MM.1S (cell line): Measurements from ENCODE around the gene GNAS.

Experiments
- DNase-seq: peaks from one replicate; pipeline ENCODE4 v3.0.0-alpha.2; 2015
- H2AFZ ChIP-seq: fragments of 300-600 bp; sonication (generic); 2 replicates; pipeline ENCODE4 v1.6.0; 2016; ENCODE audit warnings: antibody characterized with exemption, low read length
- H3F3A ChIP-seq: fragments of 300-600 bp; sonication (generic); 2 replicates; pipeline ENCODE4 v1.6.1; 2016; ENCODE audit warnings: mild to moderate bottlenecking, antibody characterized with exemption, low read length, moderate library complexity, mixed read lengths; ENCODE audit not compliant: insufficient read depth
- H3K27ac ChIP-seq: fragments of 300-600 bp; sonication (generic); 2 replicates; pipeline ENCODE4 v1.5.1; 2016; ENCODE audit warnings: mild to moderate bottlenecking, low read length
- H3K27me3 ChIP-seq: fragments of 300-600 bp; sonication (generic); replicated peaks from 2 replicates; pipeline ENCODE4 v1.6.0; 2016; ENCODE audit warnings: low read length; ENCODE audit not compliant: insufficient read depth
- H3K36me3 ChIP-seq: fragments of 300-600 bp; sonication (generic); replicated peaks from 2 replicates; pipeline ENCODE4 v1.6.1; 2016; ENCODE audit warnings: mild to moderate bottlenecking, low read length, mixed read lengths; ENCODE audit not compliant: insufficient read depth
- H3K4me1 ChIP-seq: fragments of 300-600 bp; sonication (generic); 2 replicates; pipeline ENCODE4 v1.6.1; 2016; ENCODE audit warnings: low read length, mixed read lengths
- H3K4me2 ChIP-seq: fragments of 300-600 bp; sonication (generic); 2 replicates; pipeline ENCODE4 v1.6.0; 2016; ENCODE audit warnings: low read depth, low read length
- H3K4me3 ChIP-seq: fragments of 300-600 bp; sonication (generic); 2 replicates; pipeline ENCODE4 v1.5.1; 2016; ENCODE audit warnings: low read length, mixed read lengths
- H3K79me2 ChIP-seq: fragments of 300-600 bp; sonication (generic); 2 replicates; pipeline ENCODE4 v1.6.1; 2016; ENCODE audit warnings: mixed run types, low read length, mixed read lengths
- H3K9ac ChIP-seq: fragments of 300-600 bp; sonication (generic); 2 replicates; pipeline ENCODE4 v1.6.1; 2016; ENCODE audit warnings: low read length, mixed read lengths
- H3K9me2 ChIP-seq: fragments of 300-600 bp; sonication (generic); replicated peaks from 2 replicates; pipeline ENCODE4 v1.6.1; 2016; ENCODE audit warnings: mild to moderate bottlenecking, low read length, mixed read lengths; ENCODE audit not compliant: insufficient read depth
- H3K9me3 ChIP-seq: fragments of 300-600 bp; sonication (generic); replicated peaks from 2 replicates; pipeline ENCODE4 v1.6.1; 2016; ENCODE audit warnings: mild to moderate bottlenecking, low read length, mixed read lengths; ENCODE audit not compliant: insufficient read depth
- H4K20me1 ChIP-seq: fragments of 300-600 bp; sonication (generic); 2 replicates; pipeline ENCODE4 v1.6.1; 2016; ENCODE audit warnings: mild to moderate bottlenecking, low read length, moderate library complexity, mixed read lengths; ENCODE audit not compliant: insufficient read depth
- CTCF ChIP-seq: fragments of 300-600 bp; sonication (generic); IDR thresholded peaks from 2 replicates; pipeline ENCODE4 v1.5.1; 2016; ENCODE audit warnings: antibody characterized with exemption, low read length, mixed read lengths
- EZH2 ChIP-seq: fragments of 300-600 bp; sonication (generic); optimal IDR thresholded peaks from 2 replicates; pipeline ENCODE3; 2017; ENCODE audit warnings: low read depth, mild to moderate bottlenecking, antibody characterized with exemption, low read length, mixed read lengths
- EZH2phosphoT487 ChIP-seq: fragments of 300-600 bp; sonication (generic); IDR thresholded peaks from 2 replicates; pipeline ENCODE4 v1.6.1; 2018; ENCODE audit warnings: antibody characterized with exemption, low read length

GNAS gene

GRCh38 chr20:58886546-58886945 is 34.0 kb downstream of the GNAS start:
- H3K9me2 ChIP-seq = no peaks in the 10 kb centered on the region
- H3K4me2 ChIP-seq = peak overlapping the region; percentile 51

GRCh38 chr20:58888103-58888502 is 35.6 kb downstream of the GNAS start:
- H3K9ac ChIP-seq = peak overlapping the region; percentile 76
- peaks cover 32% of the 10 kb centered on the region for H3K79me2 ChIP-seq
- H2AFZ ChIP-seq = peak overlapping the region; percentile 27; the same call in 1 of the 2 replicates
- no peaks in the 10 kb centered on the region for H4K20me1 ChIP-seq
- H3K36me3 ChIP-seq = no peaks in the 10 kb centered on the region
- peak overlapping the region; percentile 51 for H3K4me2 ChIP-seq
- H3K27me3 ChIP-seq = no peaks in the 10 kb centered on the region
- no peaks in the 10 kb centered on the region for H3K9me3 ChIP-seq
- H3K4me1 ChIP-seq = peaks cover 39% of the 10 kb centered on the region
- no peaks in the 10 kb centered on the region for H3K9me2 ChIP-seq
- peaks cover 36% of the 10 kb centered on the region for H3F3A ChIP-seq
- H3K27ac ChIP-seq = peak overlapping the region; percentile 26; the same call in 1 of the 2 replicates
- no peak for DNase-seq
- peak overlapping the region; percentile 83 for H3K4me3 ChIP-seq
- no peak for TF ChIP-seq CTCF
- TF ChIP-seq EZH2 = no peak
- no peak for TF ChIP-seq EZH2phosphoT487

More at GRCh38 chr20:58886546-58886945, 34.0 kb downstream of the GNAS start:
- H3K27me3 ChIP-seq = no peaks in the 10 kb centered on the region
- peak overlapping the region; percentile 68 for H3K27ac ChIP-seq
- peaks cover 32% of the 10 kb centered on the region for H3F3A ChIP-seq
- no peak for TF ChIP-seq EZH2
- no peak for TF ChIP-seq CTCF
- TF ChIP-seq EZH2phosphoT487 = no peak
- H3K79me2 ChIP-seq = peaks cover 20% of the 10 kb centered on the region
- DNase-seq = peak; percentile 65
- no peak overlapping the region for H3K4me3 ChIP-seq
- H3K9ac ChIP-seq = peak overlapping the region; percentile 13; the same call in 1 of the 2 replicates
- peaks cover 39% of the 10 kb centered on the region for H3K4me1 ChIP-seq
- H4K20me1 ChIP-seq = no peaks in the 10 kb centered on the region
- no peaks in the 10 kb centered on the region for H3K9me3 ChIP-seq
- H2AFZ ChIP-seq = no peak overlapping the region
- H3K36me3 ChIP-seq = no peaks in the 10 kb centered on the region

DNA sequence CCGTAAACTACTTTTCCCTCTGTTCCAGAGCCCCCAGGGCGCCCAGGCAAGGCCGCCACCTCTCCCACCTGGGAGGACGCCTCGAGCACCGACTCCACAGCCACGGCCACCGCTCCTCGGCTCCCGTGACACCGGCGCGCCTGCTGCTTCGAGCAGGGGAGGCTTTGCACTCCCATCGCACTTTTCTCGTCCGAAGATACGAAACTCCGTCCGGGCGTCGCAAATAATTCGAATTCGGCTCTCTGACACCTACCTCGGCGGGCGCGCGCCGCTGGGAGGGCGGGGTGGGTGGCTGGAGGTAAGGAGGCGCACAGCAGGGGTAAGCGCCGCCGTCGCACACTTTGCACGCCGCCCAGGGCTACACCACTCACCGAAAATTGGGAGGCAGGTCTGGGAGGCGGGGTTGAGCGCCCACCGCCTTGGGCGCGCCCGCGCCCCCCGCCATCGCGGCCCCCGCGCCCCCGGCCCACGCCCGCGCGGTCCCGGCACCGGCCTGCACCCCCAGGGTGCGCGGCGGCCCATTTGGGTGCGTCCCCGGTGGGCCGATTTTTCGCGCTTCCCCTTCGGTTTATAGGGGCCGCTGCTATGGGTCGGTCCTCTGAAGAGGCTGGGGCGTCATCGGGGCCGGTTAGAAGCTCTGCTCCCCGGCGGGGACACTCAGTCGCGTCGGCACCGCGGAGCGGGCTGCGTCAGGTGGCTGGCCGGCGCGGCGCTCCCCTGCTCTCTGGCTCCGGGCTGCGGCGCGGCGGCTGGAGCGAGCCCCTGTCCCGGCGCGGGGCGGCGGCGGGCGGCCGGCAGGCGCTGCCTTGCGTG is 36.2 kb downstream of the GNAS start:
- Histone ChIP-seq H3K4me2 (peak overlapping the region; percentile 51), H3K4me3 (peak overlapping the region; percentile 83), H3K36me3 (no peaks in the 10 kb centered on the region), H3K4me1 (peaks cover 42% of the 10 kb centered on the region), H3K9ac (peak overlapping the region; percentile 76), H4K20me1 (peaks cover 3% of the 10 kb centered on the region; the same call in 1 of the 2 replicates), H3K9me2 (no peaks in the 10 kb centered on the region), H3F3A (peaks cover 36% of the 10 kb centered on the region), H3K9me3 (no peaks in the 10 kb centered on the region), H2AFZ (peak overlapping the region; percentile 27; the same call in 1 of the 2 replicates), H3K27me3 (no peaks in the 10 kb centered on the region), H3K79me2 (peaks cover 38% of the 10 kb centered on the region), H3K27ac (peak overlapping the region; percentile 59; the same call in 1 of the 2 replicates)
- no peak for TF ChIP-seq CTCF
- TF ChIP-seq EZH2 = no peak
- no peak for TF ChIP-seq EZH2phosphoT487
- peak; percentile 82 for DNase-seq
